ENCODE measurements around the gene PTPRR.

PTPRR gene

GRCh38 chr12:70628701-70629480, 291.6 kb downstream of the PTPRR start:
- no peak overlapping the region for H3K4me2 ChIP-seq (ENCODE audit: low read length)
- H3K4me3 ChIP-seq (ENCODE audit: low read length): no peak overlapping the region
- H3K9ac ChIP-seq (ENCODE audit: low read depth, low read length): no peak overlapping the region
- no peaks in the 10 kb centered on the region for H3K4me1 ChIP-seq (ENCODE audit: control insufficient read depth, insufficient read depth, low read length)
- H3K36me3 ChIP-seq (ENCODE audit: insufficient read depth, low read length): no peaks in the 10 kb centered on the region
- no peaks in the 10 kb centered on the region for H3K27me3 ChIP-seq (ENCODE audit: control insufficient read depth, insufficient read depth, low read length)
- no peaks in the 10 kb centered on the region for H3K9me3 ChIP-seq (replicated peaks; ENCODE audit: low read length)

- Histone ChIP-seq H3K36me3 (ENCODE audit: insufficient read depth, low read length) (no peaks in the 10 kb centered on the region), H3K9me3 (replicated peaks; ENCODE audit: low read length) (no peaks in the 10 kb centered on the region), H3K4me3 (ENCODE audit: low read length) (peak overlapping the region; percentile 20), H3K9ac (ENCODE audit: low read depth, low read length) (peak overlapping the region; percentile 29), H3K4me1 (ENCODE audit: control insufficient read depth, insufficient read depth, low read length) (no peaks in the 10 kb centered on the region), H3K4me2 (ENCODE audit: low read length) (peak overlapping the region; percentile 61), H3K27me3 (ENCODE audit: control insufficient read depth, insufficient read depth, low read length) (no peaks in the 10 kb centered on the region)
Observed at GRCh38 chr12:70627677-70628076, 292.9 kb downstream of the PTPRR start.

- Histone ChIP-seq H3K4me1 (ENCODE audit: control insufficient read depth, insufficient read depth, low read length) (no peaks in the 10 kb centered on the region), H3K4me3 (ENCODE audit: low read length) (no peak overlapping the region), H3K4me2 (ENCODE audit: low read length) (no peak overlapping the region), H3K9me3 (replicated peaks; ENCODE audit: low read length) (no peaks in the 10 kb centered on the region), H3K27me3 (ENCODE audit: control insufficient read depth, insufficient read depth, low read length) (no peaks in the 10 kb centered on the region), H3K36me3 (ENCODE audit: insufficient read depth, low read length) (no peaks in the 10 kb centered on the region), H3K9ac (ENCODE audit: low read depth, low read length) (no peak overlapping the region)
Observed at GRCh38 chr12:70626180-70626579, 294.4 kb downstream of the PTPRR start.

GRCh38 chr12:70619471-70620152, 300.9 kb downstream of the PTPRR start:
- Histone ChIP-seq H3K9ac (ENCODE audit: low read depth, low read length) (no peak overlapping the region), H3K36me3 (ENCODE audit: insufficient read depth, low read length) (no peaks in the 10 kb centered on the region), H3K4me3 (ENCODE audit: low read length) (no peak overlapping the region), H3K9me3 (replicated peaks; ENCODE audit: low read length) (no peaks in the 10 kb centered on the region), H3K27me3 (ENCODE audit: control insufficient read depth, insufficient read depth, low read length) (no peaks in the 10 kb centered on the region), H3K4me1 (ENCODE audit: control insufficient read depth, insufficient read depth, low read length) (no peaks in the 10 kb centered on the region), H3K4me2 (ENCODE audit: low read length) (no peak overlapping the region)

GRCh38 chr12:70618371-70618770, 302.2 kb downstream of the PTPRR start:
- no peaks in the 10 kb centered on the region for H3K27me3 ChIP-seq (ENCODE audit: control insufficient read depth, insufficient read depth, low read length)
- no peaks in the 10 kb centered on the region for H3K4me1 ChIP-seq (ENCODE audit: control insufficient read depth, insufficient read depth, low read length)
- no peaks in the 10 kb centered on the region for H3K36me3 ChIP-seq (ENCODE audit: insufficient read depth, low read length)
- no peak overlapping the region for H3K4me3 ChIP-seq (ENCODE audit: low read length)
- H3K9me3 ChIP-seq (replicated peaks; ENCODE audit: low read length): no peaks in the 10 kb centered on the region
- no peak overlapping the region for H3K4me2 ChIP-seq (ENCODE audit: low read length)
- H3K9ac ChIP-seq (ENCODE audit: low read depth, low read length): no peak overlapping the region

- no peak overlapping the region for H3K9ac ChIP-seq (ENCODE audit: low read depth, low read length)
- H3K4me1 ChIP-seq (ENCODE audit: control insufficient read depth, insufficient read depth, low read length): no peaks in the 10 kb centered on the region
- H3K27me3 ChIP-seq (ENCODE audit: control insufficient read depth, insufficient read depth, low read length): no peaks in the 10 kb centered on the region
- no peaks in the 10 kb centered on the region for H3K9me3 ChIP-seq (replicated peaks; ENCODE audit: low read length)
- H3K36me3 ChIP-seq (ENCODE audit: insufficient read depth, low read length): no peaks in the 10 kb centered on the region
- no peak overlapping the region for H3K4me3 ChIP-seq (ENCODE audit: low read length)
- no peak overlapping the region for H3K4me2 ChIP-seq (ENCODE audit: low read length)
Observed at GRCh38 chr12:70617450-70617849, 303.1 kb downstream of the PTPRR start.

GRCh38 chr12:70615174-70615866, 305.2 kb downstream of the PTPRR start:
- no peaks in the 10 kb centered on the region for H3K9me3 ChIP-seq (replicated peaks; ENCODE audit: low read length)
- H3K9ac ChIP-seq (ENCODE audit: low read depth, low read length): no peak overlapping the region
- H3K4me3 ChIP-seq (ENCODE audit: low read length): no peak overlapping the region
- no peaks in the 10 kb centered on the region for H3K36me3 ChIP-seq (ENCODE audit: insufficient read depth, low read length)
- no peak overlapping the region for H3K4me2 ChIP-seq (ENCODE audit: low read length)
- H3K4me1 ChIP-seq (ENCODE audit: control insufficient read depth, insufficient read depth, low read length): no peaks in the 10 kb centered on the region
- no peaks in the 10 kb centered on the region for H3K27me3 ChIP-seq (ENCODE audit: control insufficient read depth, insufficient read depth, low read length)

GRCh38 chr12:70609739-70610491, 310.6 kb downstream of the PTPRR start:
- H3K27me3 ChIP-seq (ENCODE audit: control insufficient read depth, insufficient read depth, low read length): no peaks in the 10 kb centered on the region
- peak overlapping the region; percentile 94 for H3K4me2 ChIP-seq (ENCODE audit: low read length)
- peak overlapping the region; percentile 86 for H3K4me3 ChIP-seq (ENCODE audit: low read length)
- peak overlapping the region; percentile 79 for H3K9ac ChIP-seq (ENCODE audit: low read depth, low read length)
- H3K36me3 ChIP-seq (ENCODE audit: insufficient read depth, low read length): no peaks in the 10 kb centered on the region
- H3K9me3 ChIP-seq (replicated peaks; ENCODE audit: low read length): no peaks in the 10 kb centered on the region
- H3K4me1 ChIP-seq (ENCODE audit: control insufficient read depth, insufficient read depth, low read length): peaks cover 8% of the 10 kb centered on the region

- Histone ChIP-seq H3K36me3 (ENCODE audit: insufficient read depth, low read length) (no peaks in the 10 kb centered on the region), H3K27me3 (ENCODE audit: control insufficient read depth, insufficient read depth, low read length) (no peaks in the 10 kb centered on the region), H3K4me3 (ENCODE audit: low read length) (peak overlapping the region; percentile 86)
Observed at GRCh38 chr12:70609203-70609602, 311.3 kb downstream of the PTPRR start.

GRCh38 chr12:70608184-70608583, 312.4 kb downstream of the PTPRR start:
- no peaks in the 10 kb centered on the region for H3K36me3 ChIP-seq (ENCODE audit: insufficient read depth, low read length)
- H3K4me1 ChIP-seq (ENCODE audit: control insufficient read depth, insufficient read depth, low read length): peaks cover 10% of the 10 kb centered on the region
- no peaks in the 10 kb centered on the region for H3K27me3 ChIP-seq (ENCODE audit: control insufficient read depth, insufficient read depth, low read length)
- H3K9ac ChIP-seq (ENCODE audit: low read depth, low read length): no peak overlapping the region
- no peaks in the 10 kb centered on the region for H3K9me3 ChIP-seq (replicated peaks; ENCODE audit: low read length)
- no peak overlapping the region for H3K4me2 ChIP-seq (ENCODE audit: low read length)
- H3K4me3 ChIP-seq (ENCODE audit: low read length): no peak overlapping the region

More at GRCh38 chr12:70609203-70609602, 311.3 kb downstream of the PTPRR start:
- Histone ChIP-seq H3K9ac (ENCODE audit: low read depth, low read length) (peak overlapping the region; percentile 79), H3K4me2 (ENCODE audit: low read length) (peak overlapping the region; percentile 94), H3K9me3 (replicated peaks; ENCODE audit: low read length) (no peaks in the 10 kb centered on the region), H3K4me1 (ENCODE audit: control insufficient read depth, insufficient read depth, low read length) (peaks cover 8% of the 10 kb centered on the region)

- Histone ChIP-seq H3K9me3 (replicated peaks; ENCODE audit: low read length) (no peaks in the 10 kb centered on the region), H3K36me3 (ENCODE audit: insufficient read depth, low read length) (no peaks in the 10 kb centered on the region), H3K4me1 (ENCODE audit: control insufficient read depth, insufficient read depth, low read length) (peaks cover 20% of the 10 kb centered on the region), H3K9ac (ENCODE audit: low read depth, low read length) (no peak overlapping the region), H3K27me3 (ENCODE audit: control insufficient read depth, insufficient read depth, low read length) (no peaks in the 10 kb centered on the region), H3K4me3 (ENCODE audit: low read length) (no peak overlapping the region), H3K4me2 (ENCODE audit: low read length) (peak overlapping the region; percentile 36)
Observed at GRCh38 chr12:70607107-70607506, 313.4 kb downstream of the PTPRR start.

All from skeletal muscle satellite cell (primary cell).